Fibroblast of lung (primary cell): ENCODE results near the gene MARK3. TPM values are rescaled to one million over a fixed set of nuclear protein-coding genes. Genes with fewer than 3 reads are reported as not detected.

ENCODE experiments used
- DNase-seq, 2 donors: peaks; one replicate each; pipeline versions ENCODE4 v3.0.0 to v3.0.0-alpha.2; 2010; ENCODE audit warnings: low read depth in 2 of 2
- H2AFZ ChIP-seq: 2 replicates; pipeline ENCODE4 v1.5.1; 2012; ENCODE audit warnings: low read length, control low read depth, inconsistent platforms
- H3K27ac ChIP-seq: 2 replicates; pipeline ENCODE4 v1.5.1; 2011; ENCODE audit warnings: low read length, control low read depth; ENCODE audit not compliant: insufficient read depth
- H3K27me3 ChIP-seq: 2 replicates; pipeline ENCODE4 v1.5.1; 2011; ENCODE audit warnings: mild to moderate bottlenecking, low read length; ENCODE audit not compliant: control insufficient read depth, insufficient read depth
- H3K36me3 ChIP-seq: 2 replicates; pipeline ENCODE4 v1.5.1; 2011; ENCODE audit warnings: low read length; ENCODE audit not compliant: control insufficient read depth, insufficient read depth
- H3K4me1 ChIP-seq: 2 replicates; pipeline ENCODE4 v1.5.1; 2011; ENCODE audit warnings: low read length; ENCODE audit not compliant: control insufficient read depth, insufficient read depth; ENCODE audit errors: extremely low read depth
- H3K4me2 ChIP-seq: 2 replicates; pipeline ENCODE4 v1.5.1; 2011; ENCODE audit warnings: low read length, control low read depth; ENCODE audit not compliant: insufficient read depth; ENCODE audit errors: extremely low read depth
- H3K4me3 ChIP-seq, 4 experiments: fragments of 200-600 bp in 1 of 4; sonication (generic) in 1 of 4; replicated peaks in 1 of 4; 2 replicates each; pipeline ENCODE4 v1.5.1; 2011 to 2016; ENCODE audit warnings: low read length in 4 of 4, low read depth in 3 of 4, mild to moderate bottlenecking in 3 of 4, control low read depth in 2 of 4, inconsistent platforms in 1 of 4, mixed read lengths in 1 of 4; ENCODE audit not compliant: insufficient read depth in 1 of 4; ENCODE audit errors: control extremely low read depth in 1 of 4
- H3K79me2 ChIP-seq: 2 replicates; pipeline ENCODE4 v1.5.1; 2012; ENCODE audit warnings: mild to moderate bottlenecking, low read length, inconsistent platforms; ENCODE audit not compliant: control insufficient read depth, insufficient read depth
- H3K9ac ChIP-seq: 2 replicates; pipeline ENCODE4 v1.5.1; 2011; ENCODE audit warnings: mild to moderate bottlenecking, low read length, control low read depth; ENCODE audit not compliant: insufficient read depth
- H3K9me3 ChIP-seq: 2 replicates; pipeline ENCODE4 v1.5.1; 2012; ENCODE audit warnings: low read depth, low read length; ENCODE audit not compliant: control insufficient read depth, insufficient read depth
- H4K20me1 ChIP-seq: 2 replicates; pipeline ENCODE4 v1.5.1; 2011; ENCODE audit warnings: low read length; ENCODE audit not compliant: control insufficient read depth, insufficient read depth; ENCODE audit errors: extremely low read depth
- CTCF ChIP-seq, 2 donors: IDR thresholded peaks in 1 of 2; conservative IDR thresholded peaks in 1 of 2; 1 replicate in 1 of 2; 2 replicates in 1 of 2; pipeline ENCODE4 v1.5.1; 2011 to 2012; ENCODE audit warnings: low read length in 2 of 2, control low read depth in 1 of 2, inconsistent platforms in 1 of 2, low read depth in 1 of 2, mild to moderate bottlenecking in 1 of 2
- EZH2 ChIP-seq: IDR thresholded peaks from 2 replicates; pipeline ENCODE4 v1.5.1; 2012; ENCODE audit warnings: low read length, control low read depth, mild to moderate bottlenecking; ENCODE audit errors: missing control alignments
- polyA minus RNA-seq: library from RNA; depleted of rRNA, polyadenylated mRNA; stranded (reverse); fragments of >200 nt; gene quantifications from 2 replicates; pipeline ENCODE4 v1.2.3, GENCODE V29; 2011; ENCODE audit warnings: low replicate concordance
- polyA plus RNA-seq, 2 donors: library from polyadenylated mRNA; depleted of rRNA in 1 of 2; stranded (reverse) in 1 of 2; unstranded in 1 of 2; fragments of >200 nt; gene quantifications; 2 replicates each; pipeline ENCODE4 v1.2.1, GENCODE V29; 2011 to 2012; ENCODE audit warnings: missing spikeins in 1 of 2
- total RNA-seq: library from RNA; depleted of rRNA; stranded (reverse); fragments of >200 nt; gene quantifications from 2 replicates; pipeline ENCODE4 v1.2.1, GENCODE V29; 2014

MARK3 gene
- total RNA-seq (93.7 and 119 TPM in 2 replicates), polyA plus RNA-seq (76.0 and 76.7 TPM in 2 replicates), polyA minus RNA-seq (42.1 and 43.5 TPM in 2 replicates)
- 54.7 and 58.7 TPM in 2 replicates for polyA plus RNA-seq (2012)

- H3K27ac ChIP-seq, result peak within 1 kb of the TSS; percentile 91
- H3K4me1 ChIP-seq, result peaks cover 9% of the 10 kb centered on the region
- H2AFZ ChIP-seq, result peak within 1 kb of the TSS; percentile 70
- H3K36me3 ChIP-seq, result no peaks in the 10 kb centered on the region
- peaks cover 48% of the 10 kb centered on the region for H3K79me2 ChIP-seq
- peak; percentile 95 to 96 for DNase-seq
- H3K4me2 ChIP-seq, result peak within 1 kb of the TSS; percentile 86
- no peaks in the 10 kb centered on the region for H3K27me3 ChIP-seq
- no peaks in the 10 kb centered on the region for H3K9me3 ChIP-seq
- peak within 1 kb of the TSS; percentile 98 for H3K9ac ChIP-seq
- H3K4me3 ChIP-seq, result peak within 1 kb of the TSS; percentile 95 to 99 (median 98)
- H4K20me1 ChIP-seq, result peaks cover 6% of the 10 kb centered on the region
- TF ChIP-seq EZH2 (no peak), CTCF (conservative IDR thresholded peaks at IDR 0.05 in 1 of 2, IDR thresholded peaks at IDR 0.05 in 1 of 2; ENCODE audit: low read depth in 1 of 2, low read length in 2 of 2) (peak in 1 of 2 donors; percentile 3)
Observed at GRCh38 chr14:103385152-103385928, at the start of gene MARK3. Gene MARK3 (plus strand): TSS chr14:103385415. CDS start chr14:103386030, 615 bp downstream.

- no peak for DNase-seq
- no peak for TF ChIP-seq CTCF (conservative IDR thresholded peaks at IDR 0.05 in 1 of 2, IDR thresholded peaks at IDR 0.05 in 1 of 2; ENCODE audit: low read depth in 1 of 2, low read length in 2 of 2)
- TF ChIP-seq EZH2, result no peak
- Histone ChIP-seq H3K79me2 (peaks cover 53% of the 10 kb centered on the region), H3K9me3 (no peaks in the 10 kb centered on the region), H3K9ac (no peak overlapping the region), H4K20me1 (peaks cover 5% of the 10 kb centered on the region), H3K4me3 (peak overlapping the region; percentile 80 to 94 (median 89)), H3K4me2 (peak overlapping the region; percentile 92), H2AFZ (no peak overlapping the region), H3K4me1 (peaks cover 3% of the 10 kb centered on the region), H3K27me3 (no peaks in the 10 kb centered on the region), H3K36me3 (peaks cover 44% of the 10 kb centered on the region), H3K27ac (no peak overlapping the region)
Observed at GRCh38 chr14:103336191-103336590, 49.0 kb upstream of the MARK3 start.

GRCh38 chr14:103337794-103338193 is 47.4 kb upstream of the MARK3 start:
- Histone ChIP-seq H3K4me1 (peaks cover 3% of the 10 kb centered on the region), H2AFZ (no peak overlapping the region), H4K20me1 (peaks cover 5% of the 10 kb centered on the region), H3K36me3 (peaks cover 55% of the 10 kb centered on the region), H3K27ac (no peak overlapping the region), H3K4me3 (no peak overlapping the region), H3K27me3 (no peaks in the 10 kb centered on the region), H3K4me2 (no peak overlapping the region), H3K9ac (no peak overlapping the region), H3K79me2 (peaks cover 53% of the 10 kb centered on the region), H3K9me3 (no peaks in the 10 kb centered on the region)
- TF ChIP-seq CTCF (conservative IDR thresholded peaks at IDR 0.05 in 1 of 2, IDR thresholded peaks at IDR 0.05 in 1 of 2; ENCODE audit: low read depth in 1 of 2, low read length in 2 of 2), result no peak
- DNase-seq, result no peak
